ENCODE measurements around the gene NCOA5.
A peak's percentile ranks its signal among the peaks of the same experiment; 100 is the strongest.

Gene NCOA5

GRCh38 chr20:46070215-46070900 is 19.4 kb downstream of the NCOA5 start:
- no peaks in the 10 kb centered on the region for H3K4me1 Mint-ChIP-seq
- H3K27ac Mint-ChIP-seq: no peak overlapping the region
- no peak for DNase-seq
- peaks cover 41% of the 10 kb centered on the region for H3K36me3 Mint-ChIP-seq (ENCODE audit: low read depth)
- no peaks in the 10 kb centered on the region for H3K9me3 Mint-ChIP-seq
- H3K27me3 Mint-ChIP-seq: no peaks in the 10 kb centered on the region
- ATAC-seq: no peak
- H3K4me3 Mint-ChIP-seq: no peak overlapping the region

GRCh38 chr20:46065691-46066090 is 24.1 kb downstream of the NCOA5 start:
- peaks cover 39% of the 10 kb centered on the region for H3K4me1 Mint-ChIP-seq
- DNase-seq (no peak), ATAC-seq (no peak)
- H3K27ac Mint-ChIP-seq: no peak overlapping the region
- H3K4me3 Mint-ChIP-seq: no peak overlapping the region
- H3K27me3 Mint-ChIP-seq: no peaks in the 10 kb centered on the region
- peaks cover 73% of the 10 kb centered on the region for H3K36me3 Mint-ChIP-seq (ENCODE audit: low read depth)
- H3K9me3 Mint-ChIP-seq: no peaks in the 10 kb centered on the region

- Mint-ChIP-seq H3K27me3 (no peaks in the 10 kb centered on the region), H3K27ac (no peak overlapping the region), H3K4me1 (peaks cover 46% of the 10 kb centered on the region), H3K36me3 (ENCODE audit: low read depth) (peaks cover 79% of the 10 kb centered on the region), H3K9me3 (no peaks in the 10 kb centered on the region), H3K4me3 (no peak overlapping the region)
- DNase-seq (no peak), ATAC-seq (no peak)
Observed at GRCh38 chr20:46065006-46065405, 24.8 kb downstream of the NCOA5 start.

GRCh38 chr20:46063652-46064054 is 26.1 kb downstream of the NCOA5 start:
- Mint-ChIP-seq H3K4me3 (no peak overlapping the region), H3K36me3 (ENCODE audit: low read depth) (peaks cover 76% of the 10 kb centered on the region), H3K9me3 (no peaks in the 10 kb centered on the region), H3K27me3 (peaks cover 5% of the 10 kb centered on the region), H3K4me1 (peaks cover 59% of the 10 kb centered on the region), H3K27ac (peak overlapping the region; percentile 89)
- ATAC-seq: peak; percentile 70
- DNase-seq: no peak

- H3K27ac Mint-ChIP-seq: peak overlapping the region; percentile 89
- no peak for DNase-seq
- peaks cover 70% of the 10 kb centered on the region for H3K36me3 Mint-ChIP-seq (ENCODE audit: low read depth)
- no peaks in the 10 kb centered on the region for H3K9me3 Mint-ChIP-seq
- peak; percentile 12 for ATAC-seq
- peaks cover 9% of the 10 kb centered on the region for H3K27me3 Mint-ChIP-seq
- H3K4me1 Mint-ChIP-seq: peaks cover 62% of the 10 kb centered on the region
- H3K4me3 Mint-ChIP-seq: no peak overlapping the region
Observed at GRCh38 chr20:46063151-46063550, 26.6 kb downstream of the NCOA5 start.

GRCh38 chr20:46062621-46063020 is 27.1 kb downstream of the NCOA5 start:
- peaks cover 64% of the 10 kb centered on the region for H3K4me1 Mint-ChIP-seq
- H3K9me3 Mint-ChIP-seq: no peaks in the 10 kb centered on the region

GRCh38 chr20:46062151-46062550 is 27.6 kb downstream of the NCOA5 start:
- H3K36me3 Mint-ChIP-seq (ENCODE audit: low read depth): peaks cover 64% of the 10 kb centered on the region
- ATAC-seq (no peak), DNase-seq (no peak)
- no peak overlapping the region for H3K27ac Mint-ChIP-seq
- H3K4me1 Mint-ChIP-seq: peaks cover 64% of the 10 kb centered on the region
- no peaks in the 10 kb centered on the region for H3K9me3 Mint-ChIP-seq
- H3K27me3 Mint-ChIP-seq: peaks cover 13% of the 10 kb centered on the region
- H3K4me3 Mint-ChIP-seq: no peak overlapping the region

More at GRCh38 chr20:46062621-46063020, 27.1 kb downstream of the NCOA5 start:
- H3K36me3 Mint-ChIP-seq (ENCODE audit: low read depth): peaks cover 65% of the 10 kb centered on the region
- H3K4me3 Mint-ChIP-seq: no peak overlapping the region
- DNase-seq (no peak), ATAC-seq (no peak)
- no peak overlapping the region for H3K27ac Mint-ChIP-seq
- peaks cover 11% of the 10 kb centered on the region for H3K27me3 Mint-ChIP-seq

- H3K36me3 Mint-ChIP-seq (ENCODE audit: low read depth): peaks cover 58% of the 10 kb centered on the region
- no peak overlapping the region for H3K4me3 Mint-ChIP-seq
- H3K9me3 Mint-ChIP-seq: no peaks in the 10 kb centered on the region
- no peak for ATAC-seq
- DNase-seq: no peak
- H3K27ac Mint-ChIP-seq: no peak overlapping the region
- H3K27me3 Mint-ChIP-seq: peaks cover 23% of the 10 kb centered on the region
- H3K4me1 Mint-ChIP-seq: peaks cover 64% of the 10 kb centered on the region
Observed at GRCh38 chr20:46060975-46061374, 28.8 kb downstream of the NCOA5 start.

GRCh38 chr20:46060301-46060881 is 29.4 kb downstream of the NCOA5 start:
- DNase-seq: no peak
- Mint-ChIP-seq H3K27ac (peak overlapping the region; percentile 40), H3K9me3 (no peaks in the 10 kb centered on the region), H3K27me3 (peaks cover 29% of the 10 kb centered on the region), H3K36me3 (ENCODE audit: low read depth) (peaks cover 52% of the 10 kb centered on the region), H3K4me1 (peaks cover 64% of the 10 kb centered on the region), H3K4me3 (no peak overlapping the region)
- no peak for ATAC-seq

GRCh38 chr20:46058599-46059281 is 31.0 kb downstream of the NCOA5 start:
- H3K36me3 Mint-ChIP-seq (ENCODE audit: low read depth): peaks cover 36% of the 10 kb centered on the region
- ATAC-seq (no peak), DNase-seq (no peak)
- peaks cover 39% of the 10 kb centered on the region for H3K27me3 Mint-ChIP-seq
- no peaks in the 10 kb centered on the region for H3K9me3 Mint-ChIP-seq
- H3K27ac Mint-ChIP-seq: no peak overlapping the region
- peaks cover 51% of the 10 kb centered on the region for H3K4me1 Mint-ChIP-seq
- no peak overlapping the region for H3K4me3 Mint-ChIP-seq

GRCh38 chr20:46057856-46058598 is 31.7 kb downstream of the NCOA5 start:
- Mint-ChIP-seq H3K4me3 (peak overlapping the region; percentile 38), H3K9me3 (no peaks in the 10 kb centered on the region), H3K27ac (no peak overlapping the region), H3K27me3 (peaks cover 40% of the 10 kb centered on the region), H3K36me3 (ENCODE audit: low read depth) (peaks cover 29% of the 10 kb centered on the region), H3K4me1 (peaks cover 44% of the 10 kb centered on the region)
- ATAC-seq (peak; percentile 12), DNase-seq (no peak)

- Mint-ChIP-seq H3K9me3 (no peaks in the 10 kb centered on the region), H3K4me3 (no peak overlapping the region), H3K4me1 (peaks cover 40% of the 10 kb centered on the region), H3K36me3 (ENCODE audit: low read depth) (peaks cover 21% of the 10 kb centered on the region), H3K27ac (no peak overlapping the region), H3K27me3 (peaks cover 40% of the 10 kb centered on the region)
- peak; percentile 33 for DNase-seq
- no peak for ATAC-seq
Observed at GRCh38 chr20:46056970-46057855, 32.5 kb downstream of the NCOA5 start.

GRCh38 chr20:46056027-46056833 is 33.5 kb downstream of the NCOA5 start:
- Mint-ChIP-seq H3K27ac (no peak overlapping the region), H3K4me1 (peaks cover 30% of the 10 kb centered on the region), H3K27me3 (peaks cover 42% of the 10 kb centered on the region), H3K4me3 (no peak overlapping the region), H3K9me3 (no peaks in the 10 kb centered on the region), H3K36me3 (ENCODE audit: low read depth) (peaks cover 12% of the 10 kb centered on the region)
- no peak for ATAC-seq
- DNase-seq: no peak
